Suprapubic skin (tissue), 3 donors: ENCODE measurements around the gene CTDSP1.

ENCODE experiments used
- EP300 ChIP-seq: sonication (generic); formaldehyde crosslinking; IDR thresholded peaks from one replicate; pipeline ENCODE4 v1.6.1; 2017; ENCODE audit warnings: antibody characterized with exemption
- POLR2A ChIP-seq, 2 donors: fragments of 450-650 bp; IDR thresholded peaks; one replicate each; pipeline ENCODE4 v1.6.1; 2017; ENCODE audit warnings: antibody characterized with exemption in 2 of 2, mild to moderate bottlenecking in 2 of 2, moderate library complexity in 2 of 2
- TF ChIP-seq, protein P1 (sequence below), 2 donors: fragments of 200-600 bp in 1 of 2; fragments of 450-650 bp in 1 of 2; sonication (generic) in 1 of 2; IDR thresholded peaks; one replicate each; pipeline ENCODE4 v1.5.1; 2016 to 2019; ENCODE audit warnings: antibody characterized with exemption in 2 of 2, mild to moderate bottlenecking in 1 of 2, moderate library complexity in 1 of 2

DNA sequence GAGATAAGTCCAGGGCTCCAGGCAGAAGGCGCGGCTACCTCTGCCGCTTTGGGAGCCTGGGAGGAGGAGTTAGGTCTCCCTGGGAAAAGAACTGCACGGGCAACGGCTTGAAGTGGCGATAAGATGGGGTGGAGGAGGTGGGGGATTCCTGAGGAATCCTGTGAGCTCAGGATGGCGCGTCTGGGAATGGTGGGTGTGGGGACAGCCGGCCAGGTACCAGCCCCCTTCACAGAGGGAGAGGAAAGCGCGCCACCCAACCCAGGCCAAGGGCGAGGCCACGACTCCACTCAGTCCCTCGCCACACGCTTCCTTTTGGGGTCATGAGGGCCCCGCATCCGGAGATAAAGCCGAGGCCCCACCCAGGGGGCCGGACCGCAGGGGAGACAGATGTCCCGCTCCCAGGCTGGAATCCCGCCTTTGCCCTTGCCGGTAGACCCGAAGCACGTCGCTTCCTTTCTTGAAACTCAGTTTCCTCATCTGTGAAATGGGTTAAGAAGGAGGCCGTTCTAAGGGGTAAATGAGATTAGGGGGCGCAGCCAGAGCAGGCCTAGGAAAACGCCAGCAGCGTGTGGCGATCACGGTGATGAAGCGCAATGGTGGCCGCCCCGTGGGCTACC is 1.7 kb upstream of the CTDSP1 start:
- TF ChIP-seq EP300, result no peak
- TF ChIP-seq, protein P1, sequence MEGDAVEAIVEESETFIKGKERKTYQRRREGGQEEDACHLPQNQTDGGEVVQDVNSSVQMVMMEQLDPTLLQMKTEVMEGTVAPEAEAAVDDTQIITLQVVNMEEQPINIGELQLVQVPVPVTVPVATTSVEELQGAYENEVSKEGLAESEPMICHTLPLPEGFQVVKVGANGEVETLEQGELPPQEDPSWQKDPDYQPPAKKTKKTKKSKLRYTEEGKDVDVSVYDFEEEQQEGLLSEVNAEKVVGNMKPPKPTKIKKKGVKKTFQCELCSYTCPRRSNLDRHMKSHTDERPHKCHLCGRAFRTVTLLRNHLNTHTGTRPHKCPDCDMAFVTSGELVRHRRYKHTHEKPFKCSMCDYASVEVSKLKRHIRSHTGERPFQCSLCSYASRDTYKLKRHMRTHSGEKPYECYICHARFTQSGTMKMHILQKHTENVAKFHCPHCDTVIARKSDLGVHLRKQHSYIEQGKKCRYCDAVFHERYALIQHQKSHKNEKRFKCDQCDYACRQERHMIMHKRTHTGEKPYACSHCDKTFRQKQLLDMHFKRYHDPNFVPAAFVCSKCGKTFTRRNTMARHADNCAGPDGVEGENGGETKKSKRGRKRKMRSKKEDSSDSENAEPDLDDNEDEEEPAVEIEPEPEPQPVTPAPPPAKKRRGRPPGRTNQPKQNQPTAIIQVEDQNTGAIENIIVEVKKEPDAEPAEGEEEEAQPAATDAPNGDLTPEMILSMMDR (IDR thresholded peaks at IDR 0.05), result no peak
- no peak for TF ChIP-seq POLR2A (IDR thresholded peaks at IDR 0.05)
